Trophoblast cell (in vitro differentiated cells and primary cell): ENCODE results near the gene FOXD4L6.
"Not testable (repeated sequence)": the region's sequence is repeated elsewhere in the genome, so short reads cannot be mapped to it uniquely, and the experiment has no call there.

ENCODE experiments used
- DNase-seq, 2 donors: peaks; one replicate each; pipeline ENCODE4 v3.0.0-alpha.2; 2016
- H2AFZ ChIP-seq: 2 replicates; pipeline ENCODE4 v1.6.1; 2013; ENCODE audit warnings: low read length, moderate library complexity, mild to moderate bottlenecking; ENCODE audit not compliant: insufficient read depth, poor library complexity
- H2AK5ac ChIP-seq: 2 replicates; pipeline ENCODE4 v1.6.1; 2013; ENCODE audit warnings: mild to moderate bottlenecking, low read length
- H2BK120ac ChIP-seq: 2 replicates; pipeline ENCODE4 v1.6.1; 2013; ENCODE audit warnings: low read length, mild to moderate bottlenecking, moderate library complexity; ENCODE audit not compliant: insufficient read depth, poor library complexity
- H2BK12ac ChIP-seq: 2 replicates; pipeline ENCODE4 v1.6.1; 2013; ENCODE audit warnings: mild to moderate bottlenecking, low read length, moderate library complexity
- H2BK5ac ChIP-seq: 2 replicates; pipeline ENCODE4 v1.6.1; 2013; ENCODE audit warnings: low read length, low read depth, moderate library complexity, mild to moderate bottlenecking; ENCODE audit not compliant: poor library complexity
- H3K14ac ChIP-seq: 2 replicates; pipeline ENCODE4 v1.6.1; 2013; ENCODE audit warnings: mild to moderate bottlenecking, low read length
- H3K18ac ChIP-seq: 2 replicates; pipeline ENCODE4 v1.6.1; 2013; ENCODE audit warnings: mild to moderate bottlenecking, low read length
- H3K23ac ChIP-seq: 2 replicates; pipeline ENCODE4 v1.6.1; 2013; ENCODE audit warnings: low read length
- H3K27ac ChIP-seq: 2 replicates; pipeline ENCODE4 v1.5.1; 2013; ENCODE audit warnings: low read depth, mild to moderate bottlenecking, inconsistent platforms, low read length, moderate library complexity
- H3K27me3 ChIP-seq: 2 replicates; pipeline ENCODE4 v1.6.1; 2013; ENCODE audit warnings: inconsistent platforms, mild to moderate bottlenecking, low read length, moderate library complexity; ENCODE audit not compliant: insufficient read depth
- H3K36me3 ChIP-seq, 2 experiments: 1 replicate in 1 of 2; 2 replicates in 1 of 2; pipeline ENCODE4 v1.6.1; 2013; ENCODE audit warnings: low read length in 2 of 2, mild to moderate bottlenecking in 2 of 2, moderate library complexity in 1 of 2; ENCODE audit not compliant: insufficient read depth in 2 of 2, control insufficient read depth in 1 of 2
- H3K4ac ChIP-seq: 2 replicates; pipeline ENCODE4 v1.6.1; 2013; ENCODE audit warnings: low read depth, mild to moderate bottlenecking, low read length, moderate library complexity
- H3K4me1 ChIP-seq, 2 experiments: 1 replicate in 1 of 2; 2 replicates in 1 of 2; pipeline ENCODE4 v1.6.1; 2013; ENCODE audit warnings: low read length in 2 of 2, mild to moderate bottlenecking in 2 of 2, moderate library complexity in 1 of 2; ENCODE audit not compliant: insufficient read depth in 2 of 2, control insufficient read depth in 1 of 2
- H3K4me2 ChIP-seq: 2 replicates; pipeline ENCODE4 v1.6.1; 2013; ENCODE audit warnings: inconsistent platforms, mild to moderate bottlenecking, low read length, moderate library complexity
- H3K4me3 ChIP-seq: 2 replicates; pipeline ENCODE4 v1.5.1; 2013; ENCODE audit warnings: mild to moderate bottlenecking, low read depth, low read length, inconsistent platforms
- H3K79me1 ChIP-seq: one replicate; pipeline ENCODE4 v1.6.1; 2013; ENCODE audit warnings: low read length
- H3K79me2 ChIP-seq: 2 replicates; pipeline ENCODE4 v1.6.1; 2013; ENCODE audit warnings: low read length, mild to moderate bottlenecking; ENCODE audit not compliant: control insufficient read depth, insufficient read depth, poor library complexity
- H3K9ac ChIP-seq: 2 replicates; pipeline ENCODE4 v1.6.1; 2013; ENCODE audit warnings: mild to moderate bottlenecking, low read length
- H3K9me3 ChIP-seq: 2 replicates; pipeline ENCODE4 v1.6.1; 2013; ENCODE audit warnings: low read depth, mild to moderate bottlenecking, control low read depth, inconsistent platforms, low read length; ENCODE audit not compliant: insufficient read depth
- H4K12ac ChIP-seq: 2 replicates; pipeline ENCODE4 v1.6.1; 2013; ENCODE audit warnings: low read depth, mild to moderate bottlenecking, low read length, moderate library complexity
- H4K8ac ChIP-seq: 2 replicates; pipeline ENCODE4 v1.6.1; 2013; ENCODE audit warnings: low read depth, mild to moderate bottlenecking, low read length, moderate library complexity
- H4K91ac ChIP-seq: one replicate; pipeline ENCODE4 v1.6.1; 2013; ENCODE audit warnings: low read depth, mild to moderate bottlenecking, low read length, moderate library complexity
- WGBS: extraction: QIAGEN DNeasy Blood & Tissue Kit; methylation state at CpG from one replicate; pipeline ENCODE4 v1.1.7; 2013; ENCODE audit warnings: missing lambda C conversion rate; ENCODE audit not compliant: insufficient read length, insufficient coverage; ENCODE audit errors: extremely low coverage; 5-methylcytosine and 5-hydroxymethylcytosine counted together

Gene FOXD4L6

GRCh38 chr9:41104542-41104941 is 23.9 kb downstream of the FOXD4L6 start:
- not testable (repeated sequence) for H4K91ac ChIP-seq

GRCh38 chr9:41100508-41100907 is 28.0 kb downstream of the FOXD4L6 start:
- not testable (repeated sequence) for H3K14ac ChIP-seq, H2BK120ac ChIP-seq, H3K79me2 ChIP-seq, H2BK5ac ChIP-seq, H3K4me2 ChIP-seq, H3K18ac ChIP-seq, H3K79me1 ChIP-seq, H3K4ac ChIP-seq, H4K12ac ChIP-seq, H3K9ac ChIP-seq, H3K23ac ChIP-seq, H3K4me1 ChIP-seq, DNase-seq, H3K27me3 ChIP-seq, H3K27ac ChIP-seq, H2AFZ ChIP-seq, H3K9me3 ChIP-seq, H3K4me3 ChIP-seq, H4K91ac ChIP-seq, H3K36me3 ChIP-seq, H4K8ac ChIP-seq, H2AK5ac ChIP-seq, H2BK12ac ChIP-seq
- no CpG with 5 or more reads among the region's 7 CpGs for WGBS

More at GRCh38 chr9:41104542-41104941, 23.9 kb downstream of the FOXD4L6 start:
- no CpG with 5 or more reads among the region's 19 CpGs for WGBS
- H2BK5ac ChIP-seq, H3K27me3 ChIP-seq, H3K4me1 ChIP-seq, H3K4me3 ChIP-seq, H3K27ac ChIP-seq, H3K18ac ChIP-seq, H2AFZ ChIP-seq, H3K9me3 ChIP-seq, H2BK12ac ChIP-seq, H3K79me1 ChIP-seq, DNase-seq, H4K8ac ChIP-seq, H2BK120ac ChIP-seq, H3K14ac ChIP-seq, H3K23ac ChIP-seq, H3K4me2 ChIP-seq, H2AK5ac ChIP-seq, H3K79me2 ChIP-seq, H3K4ac ChIP-seq, H3K9ac ChIP-seq, H4K12ac ChIP-seq, H3K36me3 ChIP-seq: not testable (repeated sequence)

GRCh38 chr9:41098759-41099158 is 29.7 kb downstream of the FOXD4L6 start:
- not testable (repeated sequence) for H3K23ac ChIP-seq, DNase-seq, H3K4ac ChIP-seq, H3K36me3 ChIP-seq, H3K18ac ChIP-seq, H3K14ac ChIP-seq, H3K9me3 ChIP-seq, H2BK5ac ChIP-seq, H4K12ac ChIP-seq, H3K4me2 ChIP-seq, H4K91ac ChIP-seq, H3K79me2 ChIP-seq, H3K27me3 ChIP-seq, H2AFZ ChIP-seq, H3K4me3 ChIP-seq, H2AK5ac ChIP-seq, H3K9ac ChIP-seq, H3K27ac ChIP-seq, H4K8ac ChIP-seq, H3K79me1 ChIP-seq, H2BK120ac ChIP-seq, H2BK12ac ChIP-seq, H3K4me1 ChIP-seq
- WGBS = no CpG with 5 or more reads among the region's 4 CpGs

GRCh38 chr9:41095060-41095459 is 33.4 kb downstream of the FOXD4L6 start:
- not testable (repeated sequence) for DNase-seq, H3K9ac ChIP-seq, H3K79me2 ChIP-seq, H3K27me3 ChIP-seq, H3K27ac ChIP-seq, H2AFZ ChIP-seq, H2BK5ac ChIP-seq, H3K4ac ChIP-seq, H2BK12ac ChIP-seq, H3K4me3 ChIP-seq, H4K91ac ChIP-seq, H4K8ac ChIP-seq, H3K18ac ChIP-seq, H3K36me3 ChIP-seq, H3K14ac ChIP-seq, H2BK120ac ChIP-seq, H3K23ac ChIP-seq, H4K12ac ChIP-seq, H2AK5ac ChIP-seq, H3K9me3 ChIP-seq, H3K79me1 ChIP-seq, H3K4me2 ChIP-seq, H3K4me1 ChIP-seq
- WGBS = no CpG with 5 or more reads among the region's 2 CpGs
